Transverse colon (tissue), 3 donors: Measurements from ENCODE around the gene SLC7A6OS.

Experiments
- CTCF ChIP-seq, 5 experiments: fragments of 200-600 bp in 3 of 5; fragments of 450-650 bp in 2 of 5; sonication (generic) in 3 of 5; IDR thresholded peaks; 1 replicate in 2 of 5; 2 replicates in 3 of 5; pipeline ENCODE4 v1.5.1; 2016 to 2017; ENCODE audit warnings: antibody characterized with exemption in 5 of 5, inconsistent platforms in 3 of 5, mild to moderate bottlenecking in 2 of 5, moderate library complexity in 1 of 5
- POLR2A ChIP-seq: fragments of 450-650 bp; IDR thresholded peaks from one replicate; pipeline ENCODE4 v1.6.1; 2016; ENCODE audit warnings: antibody characterized with exemption, mild to moderate bottlenecking, moderate library complexity

GRCh38 chr16:68309799-68310198 lies 947 bp downstream of the SLC7A6OS start:
- no peak for TF ChIP-seq POLR2A
- no peak for TF ChIP-seq CTCF (IDR thresholded peaks at IDR 0.05)
